RWPE2 (cell line): ENCODE measurements around the gene FILIP1.

Experiments
- ATAC-seq: fragments of 200-7000 bp; cut with Tn5 transposase; 3 replicates; pipeline ENCODE4 v1.9.1; 2021; ENCODE audit warnings: low read depth
- DNase-seq: peaks from one replicate; pipeline ENCODE4 v3.0.0-alpha.2; 2020; ENCODE audit warnings: low spot score
- H3K27ac ChIP-seq: fragments of 450-650 bp; 2 replicates; pipeline ENCODE4 v1.5.1; 2017; ENCODE audit warnings: mild to moderate bottlenecking; ENCODE audit not compliant: poor library complexity, severe bottlenecking
- H3K27me3 ChIP-seq: fragments of 250-450 bp; sonication (Bioruptor Pico); 2 replicates; pipeline ENCODE4 v1.5.1; 2021; ENCODE audit warnings: mild to moderate bottlenecking, moderate library complexity; ENCODE audit not compliant: insufficient read depth, poor library complexity, severe bottlenecking
- H3K36me3 ChIP-seq: fragments of 250-450 bp; sonication (Bioruptor Pico); 2 replicates; pipeline ENCODE4 v1.5.1; 2020; ENCODE audit warnings: low read depth, mild to moderate bottlenecking, moderate library complexity
- H3K4me1 ChIP-seq: fragments of 250-450 bp; sonication (Bioruptor Pico); 2 replicates; pipeline ENCODE4 v1.5.1; 2021; ENCODE audit warnings: mild to moderate bottlenecking, moderate library complexity; ENCODE audit not compliant: insufficient read depth, poor library complexity, severe bottlenecking
- H3K4me3 ChIP-seq: fragments of 250-450 bp; sonication (Bioruptor Pico); 2 replicates; pipeline ENCODE4 v1.5.1; 2021; ENCODE audit warnings: mild to moderate bottlenecking, moderate library complexity; ENCODE audit not compliant: severe bottlenecking
- H3K9me3 ChIP-seq: fragments of 250-450 bp; sonication (Bioruptor Pico); 2 replicates; pipeline ENCODE4 v1.5.1; 2021; ENCODE audit warnings: mild to moderate bottlenecking, moderate library complexity; ENCODE audit not compliant: severe bottlenecking
- CTCF ChIP-seq: fragments of 450-650 bp; IDR thresholded peaks from one replicate; pipeline ENCODE4 v1.5.1; 2017; ENCODE audit warnings: mild to moderate bottlenecking, moderate library complexity; ENCODE audit not compliant: poor library complexity, severe bottlenecking

The FILIP1 gene

DNA sequence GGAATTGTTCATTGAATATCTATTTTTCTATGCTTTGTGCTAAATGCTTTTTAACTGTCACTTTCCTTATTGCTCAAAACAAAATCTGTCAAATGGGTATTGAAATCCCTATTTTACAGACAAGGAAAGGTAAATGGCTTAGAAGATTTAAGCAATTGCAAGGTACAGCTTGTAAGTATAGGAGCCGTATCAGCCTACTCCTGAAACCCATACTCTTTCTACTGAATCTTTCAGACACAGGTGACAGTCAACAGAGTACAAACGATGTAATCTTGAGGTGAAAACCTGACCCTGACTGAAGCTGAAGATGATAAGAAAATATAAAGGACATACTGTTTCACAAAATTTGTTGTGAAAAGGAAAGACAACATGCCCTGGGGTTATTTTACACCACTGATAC is 243.0 kb downstream of the FILIP1 start:
- no peak for TF ChIP-seq CTCF
- DNase-seq (no peak), ATAC-seq (no peak)
- Histone ChIP-seq H3K27ac (no peak overlapping the region), H3K36me3 (peaks cover 20% of the 10 kb centered on the region), H3K4me1 (no peaks in the 10 kb centered on the region), H3K9me3 (no peaks in the 10 kb centered on the region), H3K4me3 (no peak overlapping the region), H3K27me3 (no peaks in the 10 kb centered on the region)

GRCh38 chr6:75249837-75250236 is 243.8 kb downstream of the FILIP1 start:
- DNase-seq (no peak), ATAC-seq (no peak)
- Histone ChIP-seq H3K4me1 (no peaks in the 10 kb centered on the region), H3K36me3 (peaks cover 13% of the 10 kb centered on the region), H3K4me3 (no peak overlapping the region), H3K27ac (no peak overlapping the region), H3K27me3 (no peaks in the 10 kb centered on the region), H3K9me3 (no peaks in the 10 kb centered on the region)
- no peak for TF ChIP-seq CTCF

- Histone ChIP-seq H3K36me3 (peaks cover 6% of the 10 kb centered on the region), H3K9me3 (no peaks in the 10 kb centered on the region), H3K27me3 (no peaks in the 10 kb centered on the region), H3K4me1 (peaks cover 10% of the 10 kb centered on the region), H3K4me3 (no peak overlapping the region), H3K27ac (no peak overlapping the region)
- no peak for DNase-seq
- TF ChIP-seq CTCF = no peak
- ATAC-seq = no peak
Measured at GRCh38 chr6:75246386-75246785, 247.2 kb downstream of the FILIP1 start.

- Histone ChIP-seq H3K9me3 (no peaks in the 10 kb centered on the region), H3K27ac (peak overlapping the region; percentile 76), H3K4me1 (peaks cover 10% of the 10 kb centered on the region), H3K27me3 (no peaks in the 10 kb centered on the region), H3K4me3 (peak overlapping the region; percentile 63), H3K36me3 (peaks cover 28% of the 10 kb centered on the region)
- no peak for DNase-seq
- TF ChIP-seq CTCF = no peak
- ATAC-seq = peak; percentile 20; the same call in 2 of the 3 replicates
Measured at GRCh38 chr6:75244063-75244584, 249.5 kb downstream of the FILIP1 start.

DNA sequence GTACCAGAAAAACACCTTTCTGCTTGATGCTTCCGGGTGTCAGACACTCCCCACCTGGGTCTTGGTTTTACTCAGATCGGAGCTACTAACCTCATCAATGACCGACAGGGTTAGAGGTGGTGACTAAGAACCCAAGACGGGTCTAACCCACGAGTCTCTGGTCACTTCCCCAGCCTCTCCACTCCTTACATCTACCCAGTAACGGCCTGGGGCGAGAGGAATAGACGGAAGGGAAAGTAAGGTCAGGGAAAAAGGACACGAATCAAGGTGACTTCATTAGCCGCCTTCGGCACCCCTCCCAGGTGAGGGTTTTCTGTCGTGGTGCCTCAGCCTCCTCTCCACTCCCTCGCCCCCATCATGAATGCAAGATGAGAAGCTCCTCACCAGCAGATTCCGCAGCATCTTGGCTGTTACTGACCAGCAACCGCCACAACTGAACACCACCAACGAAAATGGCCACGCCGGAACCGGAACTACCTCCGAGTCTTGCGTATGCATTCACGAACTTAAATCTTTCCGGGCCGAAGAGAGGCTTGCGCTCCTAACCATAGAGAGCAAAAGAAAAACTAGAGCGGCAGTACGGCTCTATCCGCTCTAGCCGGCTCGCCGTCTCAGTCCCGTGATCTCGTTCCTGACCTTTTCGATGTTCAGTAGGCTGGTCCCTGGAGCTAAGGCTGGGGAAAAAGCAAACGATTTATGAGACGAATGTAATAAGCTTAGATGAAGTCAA is 250.1 kb downstream of the FILIP1 start, which contains the start of gene COX7A2:
Gene COX7A2, minus strand, starts transcription at position 469 of the 730 bp plus-strand sequence. Its CDS starts 67 bp downstream, at position 402.
- Histone ChIP-seq H3K4me1 (peaks cover 10% of the 10 kb centered on the region), H3K4me3 (peak within 1 kb of the TSS; percentile 63), H3K27ac (peak within 1 kb of the TSS; percentile 76), H3K36me3 (peaks cover 33% of the 10 kb centered on the region), H3K9me3 (no peaks in the 10 kb centered on the region), H3K27me3 (no peaks in the 10 kb centered on the region)
- no peak for TF ChIP-seq CTCF
- DNase-seq = peak; percentile 83
- ATAC-seq = peak; percentile 98
